SU-DHL-6 (cell line): ENCODE results near the gene TREX2.

ENCODE experiments used
- EZH2phosphoT487 ChIP-seq: fragments of 200-600 bp; sonication (generic), shearing (Covaris generic); conservative IDR thresholded peaks from 2 replicates; pipeline ENCODE4 v1.6.1; 2018; ENCODE audit warnings: mild to moderate bottlenecking, antibody characterized with exemption, low read length, moderate library complexity, mixed read lengths
- TF ChIP-seq, protein P1 (sequence below): fragments of 200-600 bp; sonication (generic); IDR thresholded peaks from one replicate; pipeline ENCODE4 v1.5.1; 2017; ENCODE audit warnings: antibody characterized with exemption, mild to moderate bottlenecking, low read length, moderate library complexity; ENCODE audit not compliant: insufficient read depth, poor library complexity, severe bottlenecking

DNA sequence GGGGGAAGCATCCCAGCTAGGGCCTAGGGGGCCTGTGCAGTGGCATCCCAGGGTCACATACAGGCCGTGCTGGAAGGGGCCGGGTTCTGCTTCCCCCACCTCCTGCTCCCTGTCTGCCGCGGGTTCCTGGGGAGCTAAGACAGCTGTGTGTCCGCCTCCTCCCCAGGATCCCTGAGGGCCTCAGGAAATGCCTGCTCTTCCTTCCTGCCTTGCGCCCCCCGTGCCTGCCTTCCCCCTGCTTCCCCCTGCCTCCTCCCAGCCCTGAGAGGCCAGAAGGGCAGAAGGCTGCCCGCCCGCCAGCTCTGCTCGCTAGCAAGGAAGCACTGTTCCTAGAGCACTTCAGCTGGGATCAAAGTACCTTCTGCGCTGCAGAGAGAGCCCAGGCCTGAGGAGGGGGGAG lies 46.1 kb upstream of the TREX2 start:
- TF ChIP-seq, protein P1, sequence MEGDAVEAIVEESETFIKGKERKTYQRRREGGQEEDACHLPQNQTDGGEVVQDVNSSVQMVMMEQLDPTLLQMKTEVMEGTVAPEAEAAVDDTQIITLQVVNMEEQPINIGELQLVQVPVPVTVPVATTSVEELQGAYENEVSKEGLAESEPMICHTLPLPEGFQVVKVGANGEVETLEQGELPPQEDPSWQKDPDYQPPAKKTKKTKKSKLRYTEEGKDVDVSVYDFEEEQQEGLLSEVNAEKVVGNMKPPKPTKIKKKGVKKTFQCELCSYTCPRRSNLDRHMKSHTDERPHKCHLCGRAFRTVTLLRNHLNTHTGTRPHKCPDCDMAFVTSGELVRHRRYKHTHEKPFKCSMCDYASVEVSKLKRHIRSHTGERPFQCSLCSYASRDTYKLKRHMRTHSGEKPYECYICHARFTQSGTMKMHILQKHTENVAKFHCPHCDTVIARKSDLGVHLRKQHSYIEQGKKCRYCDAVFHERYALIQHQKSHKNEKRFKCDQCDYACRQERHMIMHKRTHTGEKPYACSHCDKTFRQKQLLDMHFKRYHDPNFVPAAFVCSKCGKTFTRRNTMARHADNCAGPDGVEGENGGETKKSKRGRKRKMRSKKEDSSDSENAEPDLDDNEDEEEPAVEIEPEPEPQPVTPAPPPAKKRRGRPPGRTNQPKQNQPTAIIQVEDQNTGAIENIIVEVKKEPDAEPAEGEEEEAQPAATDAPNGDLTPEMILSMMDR = no peak
- no peak for TF ChIP-seq EZH2phosphoT487
